NCI-H226 (cell line): ENCODE measurements around the gene FBXL2.
"Not testable (repeated sequence)": the region's sequence is repeated elsewhere in the genome, so short reads cannot be mapped to it uniquely, and the experiment has no call there.

Experiments used
- DNase-seq: peaks from one replicate; pipeline ENCODE4 v3.0.0-alpha.2; 2015

The FBXL2 gene

DNA sequence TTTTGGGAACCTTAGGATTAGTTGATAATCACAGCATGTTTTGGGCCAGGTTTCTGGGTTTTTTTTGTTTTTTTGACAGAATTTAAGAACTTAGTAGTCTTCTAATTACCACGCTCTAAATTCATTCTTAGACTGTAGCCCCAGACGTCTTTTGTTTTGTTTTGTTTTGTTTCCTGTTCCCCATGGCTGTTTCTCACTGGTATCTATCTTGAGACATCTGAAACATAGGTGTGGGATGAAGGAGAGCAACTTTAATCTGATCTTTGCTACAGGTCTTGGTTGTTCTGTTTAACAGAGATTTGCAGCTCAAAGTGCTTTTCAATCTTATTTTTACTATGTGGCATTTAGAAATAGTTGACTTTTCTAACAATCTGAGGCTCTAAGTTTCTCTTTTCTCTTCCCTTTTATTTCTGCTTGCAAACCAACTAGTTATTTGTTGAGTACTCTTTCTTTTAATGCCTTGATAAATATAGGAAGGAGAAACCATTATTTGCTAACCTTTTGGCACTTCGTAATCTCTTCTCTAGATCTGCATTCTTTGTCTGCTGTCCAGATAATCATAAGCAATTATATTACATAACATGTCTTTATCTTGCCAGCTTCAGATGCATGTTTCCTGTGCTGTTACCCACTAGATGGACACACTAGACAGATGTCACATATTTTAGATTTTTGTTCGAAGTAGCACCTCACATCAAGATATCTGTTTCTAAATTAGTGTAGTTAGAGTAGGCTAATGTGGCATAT is 40.9 kb downstream of the FBXL2 start:
- peak; percentile 45 for DNase-seq

DNA sequence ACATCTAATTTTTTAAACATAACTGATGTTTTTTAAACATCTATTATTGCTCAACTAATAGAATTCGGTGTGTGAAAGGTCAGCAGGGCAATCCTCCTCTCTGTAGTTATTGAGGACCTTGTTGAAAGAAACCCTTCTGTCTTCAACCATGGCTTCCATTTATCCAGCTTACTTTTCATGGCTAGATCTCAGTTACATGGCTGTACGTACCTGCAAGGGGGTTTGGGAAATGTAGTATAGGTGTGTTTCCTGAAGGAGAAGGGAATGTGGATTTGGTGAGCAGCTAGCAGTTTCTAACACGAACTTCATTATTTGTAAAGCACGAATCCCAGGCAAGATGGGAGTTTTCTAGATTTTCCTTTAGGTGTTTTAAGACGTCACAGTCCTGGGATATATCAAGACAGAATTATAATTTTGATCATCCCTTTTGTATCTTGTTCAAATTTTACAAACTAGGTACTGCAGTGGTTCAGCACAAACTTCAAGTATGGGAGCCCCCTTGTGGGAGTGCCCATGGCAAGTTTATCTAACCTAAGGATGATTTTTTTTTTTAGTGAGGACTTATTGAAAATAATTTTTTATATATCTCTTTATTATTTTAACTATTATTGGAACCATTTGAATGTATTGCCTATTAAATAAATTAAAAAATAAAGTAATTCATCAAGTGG is 41.6 kb downstream of the FBXL2 start:
- no peak for DNase-seq

DNA sequence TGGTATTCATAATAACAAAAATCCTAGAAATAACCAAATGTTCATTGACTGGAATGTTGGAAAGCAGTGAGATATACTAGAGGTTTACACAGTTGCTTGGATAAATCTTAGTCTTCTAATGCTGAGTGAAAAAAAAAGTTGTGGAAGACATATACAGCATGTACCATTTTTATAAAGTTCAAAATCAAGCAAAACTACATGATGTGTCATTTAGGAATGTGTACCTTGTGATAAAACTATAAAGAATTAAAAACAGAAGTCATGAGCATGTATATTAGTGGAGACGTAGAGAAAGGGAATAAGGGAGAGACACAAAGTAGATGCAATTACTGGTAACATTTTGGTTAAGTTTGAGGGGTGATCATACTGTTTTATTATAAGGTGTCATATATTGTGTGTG is 45.2 kb downstream of the FBXL2 start:
- no peak for DNase-seq

DNA sequence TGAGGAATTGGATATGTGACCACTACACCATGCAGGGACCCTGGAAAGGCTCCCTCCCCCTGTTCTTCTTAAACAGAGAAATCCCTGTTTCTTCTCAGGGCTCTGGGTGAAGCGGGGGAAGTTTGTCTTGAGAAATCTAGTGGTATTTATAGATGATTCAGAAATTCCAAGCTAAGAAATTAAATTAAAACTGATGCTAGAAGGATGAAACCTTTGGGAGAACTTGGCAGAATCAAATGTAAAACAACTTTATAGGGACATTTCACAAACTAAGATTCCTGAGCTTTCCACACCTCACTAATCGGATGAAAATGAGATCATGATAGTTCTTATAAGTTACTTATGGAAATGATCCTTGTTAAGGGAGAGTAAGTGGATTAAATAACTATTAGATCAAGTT is 54.2 kb downstream of the FBXL2 start:
- no peak for DNase-seq

DNA sequence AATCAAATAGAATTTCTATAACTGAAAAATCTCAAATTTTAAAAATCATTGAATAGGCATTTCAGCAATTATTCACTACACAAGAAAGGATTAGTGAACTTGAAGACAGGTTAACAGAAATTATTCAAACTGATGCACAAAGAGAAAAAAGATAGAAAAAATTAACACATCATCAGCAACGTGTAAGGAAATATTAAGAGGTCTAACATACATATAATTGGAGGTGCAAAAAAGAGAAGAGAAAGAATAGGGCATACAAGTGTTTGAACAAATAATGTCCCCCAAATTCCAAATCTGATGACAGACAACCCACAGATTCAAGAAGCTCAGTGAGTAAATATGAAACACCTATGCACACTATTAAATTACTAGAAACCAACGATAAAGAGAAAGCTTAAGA is 57.1 kb downstream of the FBXL2 start:
- no peak for DNase-seq

DNA sequence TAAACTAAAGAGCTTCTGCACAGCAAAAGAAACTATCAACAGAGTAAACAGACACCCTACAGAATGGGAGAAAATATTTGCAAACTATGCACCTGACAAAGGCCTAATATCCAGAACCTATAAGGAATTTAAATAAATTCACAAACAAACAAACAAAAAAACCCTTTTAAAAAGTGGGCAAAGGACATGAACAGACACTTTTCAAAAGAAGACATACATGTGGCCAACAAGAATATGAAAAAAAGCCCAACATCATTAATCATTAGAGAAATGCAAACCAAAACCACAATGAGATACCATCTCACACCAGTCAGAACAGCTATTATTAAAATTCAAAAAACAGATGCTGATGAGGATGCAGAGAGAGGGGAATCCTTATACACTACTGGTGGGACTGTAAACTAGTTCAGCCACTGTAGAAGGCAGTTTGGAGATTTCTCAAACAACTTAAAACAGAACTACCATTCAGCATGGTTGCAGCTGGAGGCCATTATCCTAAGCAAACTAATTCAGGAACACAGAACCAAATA is 61.8 kb downstream of the FBXL2 start:
- DNase-seq = not testable (repeated sequence)

DNA sequence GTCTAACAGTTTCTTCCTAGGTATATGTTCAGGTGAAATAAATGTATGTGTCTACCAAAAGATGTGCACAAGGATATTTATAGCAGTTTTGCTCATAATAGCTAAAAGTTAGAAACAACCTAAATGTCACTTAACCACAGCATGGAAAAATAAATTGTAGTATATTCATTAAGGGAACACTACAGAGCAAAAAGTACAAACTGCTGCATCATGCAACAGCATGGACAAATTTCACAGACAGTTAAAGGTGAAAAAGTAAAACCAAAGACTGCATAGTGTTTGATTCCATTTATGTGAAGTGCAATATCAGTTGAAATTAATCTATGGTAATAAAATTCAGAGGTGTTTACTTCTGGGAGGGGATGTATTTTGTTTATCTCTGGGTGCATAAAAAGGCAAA is 62.5 kb downstream of the FBXL2 start:
- DNase-seq = no peak

DNA sequence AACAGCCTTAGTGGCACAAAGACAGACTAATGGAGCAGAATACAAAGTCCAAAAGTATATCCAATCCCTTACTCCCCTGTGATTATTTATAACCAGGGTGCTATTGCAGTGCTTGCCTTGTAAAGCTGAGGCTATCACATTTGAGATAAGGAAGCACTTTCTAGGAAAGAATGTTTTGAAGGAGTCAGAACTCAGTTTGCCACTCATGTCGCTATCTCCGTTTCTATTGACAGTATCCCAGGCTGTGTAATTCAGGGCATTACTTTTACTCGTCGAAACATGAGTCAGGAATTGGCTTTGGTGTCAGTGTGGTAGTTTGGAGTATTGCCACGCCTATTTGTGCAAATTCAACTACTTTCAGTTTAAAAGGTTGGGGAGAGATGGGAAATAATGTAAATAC is 78.4 kb downstream of the FBXL2 start:
- DNase-seq = peak; percentile 69

DNA sequence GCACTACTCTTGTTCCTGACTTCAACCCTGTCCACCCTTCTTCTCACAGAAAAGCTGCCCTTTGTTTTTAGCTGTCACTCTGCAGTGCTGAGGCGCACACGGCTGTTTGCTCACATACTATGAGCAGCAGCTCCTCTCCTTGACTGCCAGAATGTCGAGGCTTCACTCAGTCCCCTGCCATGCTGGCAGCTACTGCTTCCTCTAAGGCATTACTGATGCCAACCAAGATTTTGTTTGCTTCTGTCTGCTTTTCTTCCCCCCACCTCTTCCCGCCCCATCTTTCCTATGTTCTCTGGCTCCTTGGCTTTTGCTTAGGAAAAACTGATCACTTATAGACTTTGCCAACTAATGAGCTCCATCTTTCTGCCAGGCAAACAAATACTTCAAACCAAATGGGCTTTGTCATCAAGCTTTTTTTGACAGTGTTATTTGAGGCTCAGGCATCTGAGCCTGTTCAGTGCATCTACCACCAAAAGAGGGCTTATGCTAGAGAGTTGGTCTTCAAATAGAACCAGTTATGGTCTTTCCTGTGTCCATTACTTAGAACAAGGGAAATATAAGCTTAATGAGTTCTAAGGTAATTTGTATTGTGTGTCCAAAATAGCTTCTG is 81.0 kb downstream of the FBXL2 start:
- DNase-seq = no peak

DNA sequence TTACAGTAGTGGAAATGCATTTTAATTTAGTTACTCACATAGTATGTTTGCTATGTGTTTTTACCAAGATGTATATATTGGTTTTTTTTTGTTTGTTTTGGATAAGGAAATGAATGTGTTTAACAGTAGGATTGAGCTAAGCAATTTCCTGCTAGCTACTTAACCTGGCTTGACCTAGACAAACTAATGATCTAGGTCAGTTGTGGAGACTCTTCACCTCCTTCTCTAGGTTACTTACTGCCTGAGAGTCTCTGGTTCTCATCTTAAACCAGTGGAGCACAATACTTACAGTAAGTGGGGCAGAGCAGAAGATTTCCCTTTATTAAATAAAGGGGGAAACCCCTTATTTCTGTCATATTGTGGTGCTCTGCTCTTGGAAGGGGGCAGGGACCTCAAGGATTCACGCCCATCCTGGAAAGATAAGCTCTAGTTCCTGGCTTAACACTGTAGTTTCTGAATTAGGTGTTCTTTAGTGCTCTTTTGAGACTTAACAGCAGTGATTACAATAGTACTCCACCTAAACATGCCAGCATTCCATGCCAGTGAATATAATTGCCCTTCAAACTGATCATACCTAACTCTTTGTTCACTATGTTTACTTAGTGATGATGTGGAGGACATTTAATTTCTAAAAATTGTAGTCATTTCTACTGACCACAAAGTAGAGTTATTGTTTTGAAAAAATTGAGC is 83.0 kb downstream of the FBXL2 start:
- peak; percentile 71 for DNase-seq

DNA sequence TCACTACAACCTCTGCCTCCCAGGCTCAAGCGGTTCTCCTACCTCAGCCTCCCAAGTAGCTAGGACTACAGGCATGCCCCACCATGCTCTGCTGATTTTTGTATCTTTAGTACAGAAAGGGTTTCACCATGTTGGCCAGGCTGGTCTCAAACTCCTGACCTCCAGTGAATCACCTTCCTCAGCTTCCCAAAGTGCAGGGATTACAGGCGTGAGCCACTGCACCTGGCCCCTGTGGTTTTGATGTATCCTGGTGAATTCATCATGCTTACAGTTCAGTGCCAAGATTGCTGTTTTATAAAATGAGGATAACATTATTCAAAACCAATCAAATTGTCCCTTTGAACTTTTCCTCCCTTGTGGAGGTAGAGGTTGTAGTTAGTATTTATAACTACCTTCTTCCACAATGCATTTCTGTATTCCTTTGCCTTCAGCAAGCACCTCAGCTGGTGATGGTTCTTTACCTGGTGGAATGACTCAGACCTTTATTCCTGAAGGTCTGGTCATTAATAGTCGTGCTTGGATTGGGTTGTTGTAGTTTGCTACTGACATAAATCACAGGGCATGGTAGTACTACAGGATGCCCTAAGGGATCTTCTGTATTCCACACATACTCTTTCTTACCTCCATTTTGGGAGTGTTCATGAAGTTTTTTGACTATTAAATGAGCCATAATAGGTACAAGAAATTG is 86.0 kb downstream of the FBXL2 start:
- peak; percentile 13 for DNase-seq

DNA sequence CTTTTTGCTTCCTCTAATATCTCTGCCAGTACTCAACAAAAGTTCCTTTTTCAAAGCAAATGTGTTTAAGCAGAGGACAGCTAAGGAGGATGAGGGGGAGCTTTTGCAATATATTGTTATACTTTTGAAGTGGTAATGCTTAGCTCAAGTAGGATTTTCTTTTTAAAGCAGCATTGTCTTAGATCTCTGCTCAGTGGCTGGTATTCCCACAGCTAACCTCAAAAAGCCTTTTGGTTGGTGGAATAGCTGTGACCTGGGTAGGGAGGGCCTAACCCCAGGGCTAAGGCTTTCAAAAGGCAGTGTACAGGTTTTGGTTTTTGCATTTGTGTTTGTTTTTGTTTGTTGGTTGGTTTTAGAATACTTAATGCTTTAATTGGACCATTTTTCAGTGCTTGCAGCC is 86.8 kb downstream of the FBXL2 start:
- no peak for DNase-seq

DNA sequence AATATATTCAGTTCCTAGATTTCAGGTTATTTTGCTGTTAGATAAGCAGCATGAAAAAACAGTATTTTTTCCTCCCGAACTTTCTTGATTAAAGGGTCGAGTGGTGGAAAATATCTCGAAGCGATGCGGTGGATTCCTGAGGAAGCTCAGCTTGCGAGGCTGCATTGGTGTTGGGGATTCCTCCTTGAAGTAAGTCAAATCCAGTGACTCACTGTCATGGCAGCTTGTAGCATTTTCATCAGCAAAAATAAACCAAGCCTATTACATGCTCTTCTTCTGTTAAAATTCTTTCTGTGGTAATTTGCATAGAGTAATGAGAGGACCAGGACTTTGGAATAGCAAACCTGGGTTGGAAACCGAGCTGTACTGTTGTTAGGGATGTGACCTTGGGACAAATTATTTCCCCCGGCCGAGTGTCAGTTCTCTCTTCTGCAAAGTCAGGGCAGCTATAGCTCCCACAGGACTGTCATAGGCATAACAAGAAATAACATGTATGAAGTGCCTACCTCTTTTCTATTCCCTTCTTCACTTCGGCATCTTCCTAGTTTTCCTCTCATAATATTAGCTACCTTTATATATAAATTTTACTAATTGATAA is 87.4 kb downstream of the FBXL2 start:
- DNase-seq = peak; percentile 18

DNA sequence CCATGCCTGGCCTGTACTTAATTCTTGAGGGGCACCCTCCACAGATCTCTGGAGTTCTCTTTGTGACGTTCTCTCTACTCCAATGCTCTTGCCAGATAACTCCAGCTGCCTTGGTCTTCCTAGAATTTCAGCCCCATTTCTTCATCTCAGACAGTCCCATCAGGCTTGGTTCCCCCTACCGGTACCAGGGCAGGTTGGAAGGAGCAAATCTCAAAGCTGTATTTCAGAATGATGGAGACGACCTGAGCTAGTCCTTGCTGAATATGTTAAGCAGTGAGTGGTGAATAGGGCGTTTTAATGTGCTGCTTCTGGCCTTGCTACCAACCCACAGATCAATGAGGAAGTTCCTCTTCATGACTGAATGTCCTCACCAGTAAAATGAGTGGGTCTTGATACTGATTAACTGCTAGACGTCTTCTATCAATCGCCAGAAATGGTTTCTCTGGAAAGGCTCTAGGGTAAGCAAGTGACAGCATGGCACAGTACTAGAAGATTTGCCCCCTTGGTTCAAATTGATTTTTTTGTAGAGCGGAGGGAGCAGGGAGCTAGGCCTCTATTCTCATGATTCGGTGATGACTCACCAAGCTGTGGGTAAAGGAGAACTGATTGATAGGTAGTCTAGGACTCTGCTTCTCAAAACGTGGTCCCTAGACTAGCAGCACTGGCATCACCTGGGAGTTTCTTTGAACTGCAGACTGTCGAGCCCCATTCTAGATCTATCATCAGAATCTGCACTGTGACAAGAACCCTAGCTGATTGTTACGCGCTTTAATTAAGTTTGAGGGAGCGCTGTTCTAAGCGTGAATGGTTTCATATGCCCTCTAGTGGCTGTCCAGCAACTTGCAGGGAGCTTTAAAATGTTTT is 95.2 kb downstream of the FBXL2 start:
- peak; percentile 28 for DNase-seq

DNA sequence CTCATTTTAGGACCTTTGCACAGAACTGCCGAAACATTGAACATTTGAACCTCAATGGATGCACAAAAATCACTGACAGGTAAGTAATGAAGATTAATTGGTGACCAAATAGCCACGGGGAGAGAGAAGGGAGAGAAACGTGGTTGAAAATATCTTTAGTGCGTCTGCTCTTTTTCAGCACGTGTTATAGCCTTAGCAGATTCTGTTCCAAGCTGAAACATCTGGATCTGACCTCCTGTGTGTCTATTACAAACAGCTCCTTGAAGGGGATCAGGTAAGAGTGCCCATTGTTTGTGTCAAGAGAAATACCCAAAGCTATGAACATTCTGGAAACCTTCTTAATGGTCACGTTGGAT is 95.8 kb downstream of the FBXL2 start:
- DNase-seq = no peak

DNA sequence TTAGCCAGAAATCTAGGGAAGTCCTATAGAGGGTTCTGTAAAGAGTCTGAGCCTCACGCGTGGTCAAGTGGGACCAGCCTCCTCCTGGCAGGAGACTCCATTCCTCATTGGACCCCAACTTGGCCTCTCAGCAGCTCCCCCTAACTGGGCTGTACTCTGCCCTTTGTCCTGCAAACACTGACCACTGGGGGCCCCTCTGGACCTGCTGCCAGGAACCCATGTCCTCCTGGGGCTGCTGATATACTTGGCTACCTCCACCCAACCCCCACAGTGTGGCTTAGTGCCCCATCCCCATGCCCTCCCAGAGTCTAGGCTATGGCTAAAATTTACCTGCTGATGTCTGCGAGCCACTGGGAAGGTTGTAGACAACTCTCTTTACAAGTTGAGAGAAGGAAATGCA is 100.2 kb downstream of the FBXL2 start:
- no peak for DNase-seq

DNA sequence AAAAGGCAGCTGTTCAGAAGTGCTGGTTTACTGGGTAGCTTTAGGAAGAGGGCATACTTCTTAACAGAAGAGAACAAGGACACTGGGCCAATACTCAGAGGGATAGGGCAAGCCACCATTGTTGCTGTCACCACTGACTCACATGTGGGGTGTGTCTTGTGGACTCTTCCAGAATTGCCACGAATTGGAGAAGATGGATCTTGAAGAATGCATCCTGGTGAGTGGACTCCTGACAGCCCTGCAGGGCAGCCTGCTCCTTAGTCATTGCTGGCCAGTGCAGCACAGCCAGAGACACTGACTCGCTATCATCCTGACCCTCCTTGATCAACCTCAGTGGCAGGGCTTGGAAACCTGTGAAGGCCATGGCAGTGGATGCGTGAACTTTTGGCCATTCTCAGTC is 100.7 kb downstream of the FBXL2 start:
- peak; percentile 38 for DNase-seq

DNA sequence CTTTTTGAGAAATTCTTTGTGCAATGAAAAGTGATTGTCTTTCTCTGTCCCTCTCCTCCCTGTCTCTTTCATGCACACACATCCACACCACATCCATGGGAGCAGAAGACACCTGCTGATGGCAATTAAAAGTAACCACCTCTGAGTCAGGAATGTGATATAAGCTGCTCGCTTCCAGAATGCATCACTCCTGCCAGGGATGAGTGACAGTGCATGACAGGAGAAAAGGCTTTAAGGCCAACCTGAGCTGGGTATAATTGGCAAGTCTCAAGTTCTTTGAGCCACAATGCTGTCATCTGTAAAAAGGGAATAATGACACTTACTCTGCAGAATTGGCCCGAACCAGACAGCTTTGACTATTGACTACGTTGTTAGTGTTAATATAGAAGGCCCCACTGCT is 103.4 kb downstream of the FBXL2 start:
- DNase-seq = no peak

DNA sequence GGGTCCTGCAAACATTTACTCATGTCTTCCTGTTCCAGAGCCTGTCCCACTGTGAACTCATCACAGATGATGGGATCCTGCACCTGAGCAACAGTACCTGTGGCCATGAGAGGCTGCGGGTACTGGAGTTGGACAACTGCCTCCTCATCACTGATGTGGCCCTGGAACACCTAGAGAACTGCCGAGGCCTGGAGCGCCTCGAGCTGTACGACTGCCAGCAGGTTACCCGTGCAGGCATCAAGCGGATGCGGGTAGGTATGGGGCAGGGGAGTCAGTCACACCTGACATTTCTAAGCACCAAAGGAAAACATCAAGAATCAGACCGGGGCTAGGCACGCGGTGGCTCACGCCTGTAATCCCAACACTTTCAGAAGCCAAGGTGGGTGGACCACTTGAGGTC is 106.7 kb downstream of the FBXL2 start:
- DNase-seq = no peak

DNA sequence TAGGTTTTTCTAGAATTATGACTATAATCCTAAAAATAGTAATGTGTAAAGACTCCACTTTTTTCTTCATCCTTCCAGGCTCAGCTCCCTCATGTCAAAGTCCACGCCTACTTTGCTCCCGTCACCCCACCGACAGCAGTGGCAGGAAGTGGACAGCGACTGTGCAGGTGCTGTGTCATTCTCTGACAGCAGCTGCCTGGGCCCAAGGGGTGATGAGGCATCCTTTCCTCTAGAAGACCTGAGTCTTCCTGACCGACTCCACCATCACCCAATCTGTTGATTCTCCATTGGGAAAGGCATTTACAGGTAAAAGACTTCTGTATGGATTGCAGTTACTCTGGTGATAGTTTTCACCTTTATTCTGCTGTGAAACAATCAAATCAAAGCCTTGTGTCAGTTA is 108.2 kb downstream of the FBXL2 start:
- DNase-seq = no peak

DNA sequence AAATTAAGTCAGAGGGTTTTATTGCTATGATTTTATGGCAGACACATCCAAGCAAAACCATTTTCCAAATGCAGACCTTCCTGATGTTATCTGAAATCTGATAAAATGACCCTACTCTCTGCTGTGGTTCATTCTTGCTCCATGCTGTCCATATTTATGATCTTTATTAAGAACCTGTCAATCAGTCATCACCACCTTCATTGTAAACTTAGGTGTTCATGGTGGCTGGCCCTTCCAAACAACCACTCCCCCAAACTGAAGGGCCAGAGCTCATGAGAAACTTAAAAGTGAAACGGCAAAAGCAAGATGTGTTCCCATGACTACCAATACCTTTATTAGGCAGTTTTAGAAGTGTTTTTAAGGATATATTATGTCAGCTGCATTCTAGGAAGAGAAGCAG is 109.4 kb downstream of the FBXL2 start:
- DNase-seq = no peak
